HCT116 (cell line): ENCODE results near the gene CFAP119. TPM values are rescaled to one million over a fixed set of nuclear protein-coding genes. Genes with fewer than 3 reads are reported as not detected.

Experiments used
- ATAC-seq: fragments of 200-7000 bp; cut with Tn5 transposase; 2 replicates; pipeline ENCODE4 v1.9.1; 2020; ENCODE audit warnings: mild to moderate bottlenecking, moderate library complexity
- BruUV-seq: library from RNA; stranded (reverse); fragments of 400-500 nt; replicated peaks from 2 replicates; lab custom pipeline; 2021; lab: Mats Ljungman, UMichigan
- CTCF ChIA-PET: fragments of 300-600 bp; sonication (Branson Sonifier 250); formaldehyde crosslinking; loops from one replicate; lab custom pipeline; 2021; ENCODE audit warnings: antibody characterized with exemption; lab: Charles Lee
- POLR2A ChIA-PET: fragments of 300-600, 350-600 bp; sonication (Branson Sonifier 250); formaldehyde crosslinking; loops from one replicate; lab custom pipeline; 2021; ENCODE audit warnings: antibody characterized with exemption; lab: Charles Lee
- RAD21 ChIA-PET, 2 experiments: fragments of 300-600 bp; sonication (Branson Sonifier 250); formaldehyde crosslinking; loops; one replicate each; lab custom pipeline; 2023; ENCODE audit warnings: low total read pairs in 2 of 2; ENCODE audit not compliant: uncharacterized antibody in 2 of 2, unreplicated experiment in 2 of 2, low non-redundant PET in 1 of 2; lab: Charles Lee
- DNase-seq: peaks from one replicate; pipeline ENCODE4 v3.0.0-alpha.2; 2010; ENCODE audit warnings: low read depth, low spot score
- H2AFZ ChIP-seq: fragments of 200-600 bp; shearing (Covaris generic), sonication (generic); 2 replicates; pipeline ENCODE4 v1.6.1; 2017; ENCODE audit warnings: low read depth, mixed run types, mixed read lengths, antibody characterized with exemption, low read length; ENCODE audit not compliant: poor library complexity, severe bottlenecking
- H3K27ac ChIP-seq: 2 replicates; pipeline ENCODE4 v1.5.1; 2012; ENCODE audit warnings: low read depth, low read length
- H3K27me3 ChIP-seq: fragments of 200-600 bp; sonication (generic); 2 replicates; pipeline ENCODE4 v1.6.1; 2016; ENCODE audit warnings: mixed run types, low read length, mixed read lengths; ENCODE audit not compliant: insufficient read depth
- H3K36me3 ChIP-seq, 2 experiments: fragments of 200-500 bp in 1 of 2; fragments of 200-600 bp in 1 of 2; sonication (Bioruptor generic) in 1 of 2; sonication (generic) in 1 of 2; 2 replicates each; pipeline versions ENCODE4 v1.5.1 to v1.6.1; 2014 to 2016; ENCODE audit warnings: low read length in 2 of 2, inconsistent platforms in 1 of 2, mixed read lengths in 1 of 2, mixed run types in 1 of 2; ENCODE audit not compliant: insufficient read depth in 2 of 2, control insufficient read depth in 1 of 2
- H3K4me1 ChIP-seq, 2 experiments: fragments of 200-600 bp in 1 of 2; sonication (generic) in 1 of 2; 2 replicates each; pipeline versions ENCODE4 v1.5.1 to v1.6.1; 2012 to 2017; ENCODE audit warnings: low read length in 2 of 2, inconsistent platforms in 1 of 2, mild to moderate bottlenecking in 1 of 2, mixed read lengths in 1 of 2, mixed run types in 1 of 2, moderate library complexity in 1 of 2; ENCODE audit not compliant: insufficient read depth in 2 of 2, control insufficient read depth in 1 of 2
- H3K4me2 ChIP-seq: fragments of 200-600 bp; sonication (generic); 2 replicates; pipeline ENCODE4 v1.6.1; 2017; ENCODE audit warnings: mixed run types, low read length, mixed read lengths
- H3K4me3 ChIP-seq, 2 experiments: fragments of 200-600 bp in 1 of 2; sonication (generic) in 1 of 2; replicated peaks in 1 of 2; 2 replicates each; pipeline ENCODE4 v1.5.1; 2011 to 2016; ENCODE audit warnings: low read length in 2 of 2, control low read depth in 1 of 2, low read depth in 1 of 2, mild to moderate bottlenecking in 1 of 2, mixed read lengths in 1 of 2, mixed run types in 1 of 2
- H3K79me2 ChIP-seq: fragments of 200-600 bp; sonication (generic); 2 replicates; pipeline ENCODE4 v1.6.1; 2017; ENCODE audit warnings: mild to moderate bottlenecking, mixed run types, low read length, moderate library complexity, mixed read lengths; ENCODE audit not compliant: insufficient read depth
- H3K9ac ChIP-seq: fragments of 200-600 bp; sonication (generic); 2 replicates; pipeline ENCODE4 v1.6.1; 2016; ENCODE audit warnings: low read length, mixed read lengths
- H3K9me2 ChIP-seq: fragments of 200-600 bp; sonication (generic), shearing (Covaris generic); 2 replicates; pipeline ENCODE4 v1.6.1; 2017; ENCODE audit warnings: mixed run types, mild to moderate bottlenecking, moderate library complexity; ENCODE audit not compliant: insufficient read depth
- H3K9me3 ChIP-seq, 2 experiments: fragments of 200-500 bp in 1 of 2; fragments of 200-600 bp in 1 of 2; sonication (Bioruptor generic) in 1 of 2; sonication (generic) in 1 of 2; 2 replicates each; pipeline ENCODE4 v1.6.1; 2014 to 2017; ENCODE audit warnings: low read length in 2 of 2, mixed read lengths in 2 of 2, inconsistent platforms in 1 of 2, low read depth in 1 of 2, mild to moderate bottlenecking in 1 of 2, mixed run types in 1 of 2, moderate library complexity in 1 of 2; ENCODE audit not compliant: control insufficient read depth in 1 of 2, insufficient read depth in 1 of 2
- H4K20me1 ChIP-seq: fragments of 200-600 bp; sonication (generic), shearing (Covaris generic); 2 replicates; pipeline ENCODE4 v1.6.1; 2017; ENCODE audit warnings: mixed run types, mild to moderate bottlenecking, moderate library complexity; ENCODE audit not compliant: insufficient read depth
- ATF3 ChIP-seq: IDR thresholded peaks from 2 replicates; pipeline ENCODE4 v1.6.1; 2012
- CBX3 ChIP-seq: IDR thresholded peaks from 2 replicates; pipeline ENCODE4 v1.6.1; 2012; ENCODE audit warnings: low read depth
- CEBPB ChIP-seq: IDR thresholded peaks from 2 replicates; pipeline ENCODE4 v1.6.1; 2012; ENCODE audit warnings: low read depth
- CTCF ChIP-seq, 3 experiments: fragments of 200-600 bp in 1 of 3; sonication (generic) in 1 of 3; IDR thresholded peaks in 2 of 3; conservative IDR thresholded peaks in 1 of 3; 2 replicates each; pipeline ENCODE4 v1.5.1; 2012 to 2017; ENCODE audit warnings: low read depth in 2 of 3, low read length in 2 of 3, antibody characterized with exemption in 1 of 3, borderline replicate concordance in 1 of 3, control low read depth in 1 of 3, mild to moderate bottlenecking in 1 of 3, mixed read lengths in 1 of 3, mixed run types in 1 of 3, moderate library complexity in 1 of 3; ENCODE audit not compliant: insufficient read depth in 1 of 3
- EGR1 ChIP-seq: IDR thresholded peaks from 2 replicates; pipeline ENCODE4 v1.6.1; 2012; ENCODE audit warnings: low read depth
- EZH2 ChIP-seq: fragments of 200-600 bp; sonication (generic); IDR thresholded peaks from 2 replicates; pipeline ENCODE4 v1.6.1; 2017; ENCODE audit warnings: antibody characterized with exemption, mixed run types
- EZH2phosphoT487 ChIP-seq: fragments of 200-600 bp; IDR thresholded peaks from 2 replicates; pipeline ENCODE4 v1.6.1; 2018; ENCODE audit warnings: antibody characterized with exemption, borderline replicate concordance
- FOSL1 ChIP-seq: IDR thresholded peaks from 2 replicates; pipeline ENCODE4 v1.6.1; 2012; ENCODE audit warnings: low read depth
- JUND ChIP-seq: IDR thresholded peaks from 2 replicates; pipeline ENCODE4 v1.6.1; 2012
- MAX ChIP-seq: IDR thresholded peaks from 2 replicates; pipeline ENCODE4 v1.6.1; 2012
- POLR2A ChIP-seq: IDR thresholded peaks from 2 replicates; pipeline ENCODE4 v1.7.0; 2011; ENCODE audit warnings: borderline replicate concordance; ENCODE audit not compliant: insufficient read depth, insufficient read length; ENCODE audit errors: extremely low read depth
- RAD21 ChIP-seq: IDR thresholded peaks from 2 replicates; pipeline ENCODE4 v1.6.1; 2012; ENCODE audit warnings: low read depth, mild to moderate bottlenecking
- REST ChIP-seq: IDR thresholded peaks from 2 replicates; pipeline ENCODE4 v1.6.1; 2012; ENCODE audit warnings: low read depth
- SIN3A ChIP-seq: IDR thresholded peaks from 2 replicates; pipeline ENCODE4 v1.6.1; 2012; ENCODE audit warnings: low read depth
- TCF7L2 ChIP-seq: IDR thresholded peaks from 2 replicates; pipeline ENCODE4 v1.7.0; 2011; ENCODE audit warnings: borderline replicate concordance, inconsistent platforms; ENCODE audit not compliant: insufficient read depth, insufficient read length; ENCODE audit errors: extremely low read depth
- YY1 ChIP-seq: IDR thresholded peaks from 2 replicates; pipeline ENCODE4 v1.6.1; 2011; ENCODE audit warnings: low read length, low read depth, moderate library complexity, mild to moderate bottlenecking; ENCODE audit not compliant: insufficient replicate concordance; ENCODE audit errors: extremely low read depth
- ZFX ChIP-seq: fragments of 450-650 bp; IDR thresholded peaks from 2 replicates; pipeline ENCODE4 v1.6.1; 2017
- ZNF274 ChIP-seq: fragments of 200-500 bp; sonication (Bioruptor generic); IDR thresholded peaks from 2 replicates; pipeline ENCODE4 v1.6.1; 2014; ENCODE audit warnings: mild to moderate bottlenecking, low read depth, low read length, inconsistent platforms
- intact Hi-C: fragments of 100-400 bp; cut with micrococcal nuclease; formaldehyde crosslinking; loops from 2 replicates; pipeline ENCODE4 v1.10.0; 2022
- total RNA-seq: library from RNA; stranded (reverse); gene quantifications from one replicate; pipeline ENCODE4 v1.2.1, GENCODE V29; 2021; ENCODE audit not compliant: unreplicated experiment
- TF ChIP-seq, protein P1 (sequence below): IDR thresholded peaks from 2 replicates; pipeline ENCODE4 v1.6.1; 2011; ENCODE audit warnings: mild to moderate bottlenecking, low read length, moderate library complexity; ENCODE audit not compliant: insufficient replicate concordance; ENCODE audit errors: extremely low read depth

The CFAP119 gene
- total RNA-seq, 1 experiment from 2014 or later = 12.6 TPM

DNA sequence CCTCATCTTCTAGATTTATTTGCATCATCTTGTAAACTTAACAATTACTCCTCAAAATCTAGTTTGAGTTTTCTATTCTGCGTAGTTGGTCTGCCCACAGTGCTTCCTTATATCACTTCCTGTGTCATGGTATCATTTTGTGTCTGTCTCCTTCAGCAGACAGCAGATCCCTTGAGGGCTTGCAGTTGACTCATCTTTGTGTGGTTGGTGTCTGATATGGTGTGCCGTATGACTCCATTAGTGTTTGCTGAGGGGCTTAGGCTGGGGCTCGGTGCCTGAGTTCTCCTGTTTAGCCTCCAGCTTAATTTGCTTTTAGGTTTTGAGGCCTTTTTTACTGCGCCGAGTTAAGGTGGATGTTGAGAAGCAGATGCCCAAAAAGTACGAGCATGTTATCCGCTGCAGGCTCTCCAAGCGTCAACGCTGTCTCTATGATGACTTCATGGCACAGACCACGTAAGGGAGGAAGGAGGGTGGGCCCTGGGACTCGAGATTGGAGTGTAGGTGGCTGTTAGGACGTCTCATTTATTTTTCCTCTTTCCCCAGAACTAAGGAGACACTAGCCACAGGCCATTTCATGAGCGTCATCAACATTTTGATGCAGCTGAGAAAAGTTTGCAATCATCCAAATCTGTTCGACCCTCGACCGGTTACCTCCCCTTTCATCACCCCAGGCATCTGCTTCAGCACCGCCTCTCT lies 46.0 kb downstream of the CFAP119 start:
- no peak overlapping the region for H3K9ac ChIP-seq
- RAD21 ChIA-PET = no interaction called here
- no peak overlapping the region for H3K4me3 ChIP-seq
- no peaks in the 10 kb centered on the region for H3K9me3 ChIP-seq
- intact Hi-C loops = no loop called here
- no peaks in the 10 kb centered on the region for H3K9me2 ChIP-seq
- ATAC-seq = no peak
- CTCF ChIA-PET = no interaction called here
- no peak for TF ChIP-seq SIN3A
- no peak for TF ChIP-seq ATF3
- TF ChIP-seq, protein P1, sequence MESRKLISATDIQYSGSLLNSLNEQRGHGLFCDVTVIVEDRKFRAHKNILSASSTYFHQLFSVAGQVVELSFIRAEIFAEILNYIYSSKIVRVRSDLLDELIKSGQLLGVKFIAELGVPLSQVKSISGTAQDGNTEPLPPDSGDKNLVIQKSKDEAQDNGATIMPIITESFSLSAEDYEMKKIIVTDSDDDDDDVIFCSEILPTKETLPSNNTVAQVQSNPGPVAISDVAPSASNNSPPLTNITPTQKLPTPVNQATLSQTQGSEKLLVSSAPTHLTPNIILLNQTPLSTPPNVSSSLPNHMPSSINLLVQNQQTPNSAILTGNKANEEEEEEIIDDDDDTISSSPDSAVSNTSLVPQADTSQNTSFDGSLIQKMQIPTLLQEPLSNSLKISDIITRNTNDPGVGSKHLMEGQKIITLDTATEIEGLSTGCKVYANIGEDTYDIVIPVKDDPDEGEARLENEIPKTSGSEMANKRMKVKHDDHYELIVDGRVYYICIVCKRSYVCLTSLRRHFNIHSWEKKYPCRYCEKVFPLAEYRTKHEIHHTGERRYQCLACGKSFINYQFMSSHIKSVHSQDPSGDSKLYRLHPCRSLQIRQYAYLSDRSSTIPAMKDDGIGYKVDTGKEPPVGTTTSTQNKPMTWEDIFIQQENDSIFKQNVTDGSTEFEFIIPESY = no peak
- no peak for TF ChIP-seq ZNF274
- TF ChIP-seq RAD21 = no peak
- TF ChIP-seq CTCF (IDR thresholded peaks at IDR 0.05 in 2 of 3, conservative IDR thresholded peaks at IDR 0.05 in 1 of 3; ENCODE audit: borderline replicate concordance in 1 of 3, insufficient read depth in 1 of 3, low read depth in 2 of 3, low read length in 2 of 3) = no peak
- TF ChIP-seq JUND = no peak
- TF ChIP-seq YY1 = no peak
- no peak for TF ChIP-seq ZFX
- TF ChIP-seq TCF7L2 = no peak
- TF ChIP-seq POLR2A = no peak
- no peak for TF ChIP-seq CBX3
- no peak for TF ChIP-seq EZH2phosphoT487
- no peak for TF ChIP-seq EZH2
- no peak for TF ChIP-seq CEBPB
- TF ChIP-seq EGR1 = no peak
- no peak for TF ChIP-seq MAX
- TF ChIP-seq REST = no peak
- TF ChIP-seq FOSL1 = no peak
- POLR2A ChIA-PET = no interaction called here
- peaks cover 69 to 82% of the 10 kb centered on the region in 2 experiments for H3K36me3 ChIP-seq
- BruUV-seq = no TSS peak
- H4K20me1 ChIP-seq = peaks cover 10% of the 10 kb centered on the region; the same call in 1 of the 2 replicates
- H3K4me1 ChIP-seq = no peaks in the 10 kb centered on the region
- H2AFZ ChIP-seq = no peak overlapping the region
- DNase-seq = no peak
- no peak overlapping the region for H3K27ac ChIP-seq
- H3K4me2 ChIP-seq = no peak overlapping the region
- peaks cover 76% of the 10 kb centered on the region for H3K79me2 ChIP-seq
- H3K27me3 ChIP-seq = no peaks in the 10 kb centered on the region
